ENCODE measurements around the gene PROS1. TPM values are rescaled to one million over a fixed set of nuclear protein-coding genes. Genes with fewer than 3 reads are reported as not detected.

The PROS1 gene
- total and polyA plus RNA-seq, 2 donors (not counting 3 experiments of a cell fraction or from before 2014, with no cell fraction given): 2.6 to 5.2 TPM

DNA sequence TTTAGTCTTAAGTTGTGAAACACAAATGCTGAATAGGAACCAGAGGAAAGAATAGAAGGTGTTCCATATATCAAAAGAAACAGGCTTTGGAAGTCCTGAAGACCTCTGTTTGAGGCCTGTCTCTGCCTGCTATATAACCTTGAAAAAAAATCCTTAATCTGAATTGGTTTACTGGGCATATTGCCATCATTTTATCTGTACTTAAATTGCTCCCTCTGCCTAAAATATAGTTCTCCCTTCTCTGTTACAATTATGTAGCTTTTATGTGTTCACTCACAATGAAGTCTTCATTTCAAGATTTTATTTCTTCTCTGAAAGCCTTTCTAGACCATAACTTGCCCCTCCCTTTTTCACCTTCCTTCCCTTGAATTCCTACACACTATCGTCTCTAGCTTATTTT, 27.5 kb upstream of the PROS1 start:
- no TSS peak for BruUV-seq (replicated peaks)
- H3K9me1 ChIP-seq (replicated peaks; ENCODE audit: control insufficient read depth, extremely low read depth, insufficient read depth, low read length): no peaks in the 10 kb centered on the region
- H3K9me3 ChIP-seq (replicated peaks; ENCODE audit: control insufficient read depth, insufficient read depth, low read length): no peaks in the 10 kb centered on the region
- H2AFZ ChIP-seq (ENCODE audit: low read depth, low read length): no peak overlapping the region
- intact Hi-C loops (cut with micrococcal nuclease): loop anchor here (10.0 kb wide), 2 partner anchors 56 to 254 kb away; no protein-coding TSS in a partner anchor
- DNase-seq (ENCODE audit: low read depth, low spot score) (no peak), FAIRE-seq (no peak)
- no peak overlapping the region for H3K9ac ChIP-seq (replicated peaks; ENCODE audit: extremely low read depth, insufficient read depth, low read length)
- ChIA-PET CTCF (interaction anchor here (1.2 to 3.3 kb wide), 3 partner anchors 10 to 68 kb away, joined by 3 to 29 read pairs (median 4); no protein-coding TSS in a partner anchor), POLR2A (no interaction called here)
- H3K27ac ChIP-seq (ENCODE audit: insufficient read depth, low read depth, low read length): no peak overlapping the region
- H3K4me3 ChIP-seq (replicated peaks in 1 of 3; ENCODE audit: insufficient read depth in 1 of 3, low read depth in 1 of 3, low read length in 3 of 3): no peak overlapping the region
- H3K27me3 ChIP-seq (ENCODE audit: control insufficient read depth in 2 of 2, insufficient read depth in 2 of 2, low read length in 2 of 2): no peaks in the 10 kb centered on the region
- TF ChIP-seq POLR2A (IDR thresholded peaks at IDR 0.05; ENCODE audit: low read depth, low read length) (no peak), EZH2 (IDR thresholded peaks at IDR 0.05; ENCODE audit: borderline replicate concordance, low read depth, low read length, severe bottlenecking) (no peak), JUN (IDR thresholded peaks at IDR 0.05; ENCODE audit: borderline replicate concordance, insufficient read depth, insufficient read length, low read depth) (no peak), GATA2 (IDR thresholded peaks at IDR 0.05; ENCODE audit: insufficient read depth, insufficient read length, low read depth, low read length) (no peak), FOS (IDR thresholded peaks at IDR 0.05; ENCODE audit: borderline replicate concordance, insufficient read depth, low read length) (no peak), POLR2AphosphoS5 (IDR thresholded peaks at IDR 0.05; ENCODE audit: insufficient read depth, low read depth, low read length) (no peak), MYC (IDR thresholded peaks at IDR 0.05; ENCODE audit: low read depth, low read length) (no peak)
- TF ChIP-seq, protein P1, sequence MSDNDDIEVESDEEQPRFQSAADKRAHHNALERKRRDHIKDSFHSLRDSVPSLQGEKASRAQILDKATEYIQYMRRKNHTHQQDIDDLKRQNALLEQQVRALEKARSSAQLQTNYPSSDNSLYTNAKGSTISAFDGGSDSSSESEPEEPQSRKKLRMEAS (IDR thresholded peaks at IDR 0.05; ENCODE audit: insufficient read depth, insufficient read length): no peak
- TF ChIP-seq, protein P2, sequence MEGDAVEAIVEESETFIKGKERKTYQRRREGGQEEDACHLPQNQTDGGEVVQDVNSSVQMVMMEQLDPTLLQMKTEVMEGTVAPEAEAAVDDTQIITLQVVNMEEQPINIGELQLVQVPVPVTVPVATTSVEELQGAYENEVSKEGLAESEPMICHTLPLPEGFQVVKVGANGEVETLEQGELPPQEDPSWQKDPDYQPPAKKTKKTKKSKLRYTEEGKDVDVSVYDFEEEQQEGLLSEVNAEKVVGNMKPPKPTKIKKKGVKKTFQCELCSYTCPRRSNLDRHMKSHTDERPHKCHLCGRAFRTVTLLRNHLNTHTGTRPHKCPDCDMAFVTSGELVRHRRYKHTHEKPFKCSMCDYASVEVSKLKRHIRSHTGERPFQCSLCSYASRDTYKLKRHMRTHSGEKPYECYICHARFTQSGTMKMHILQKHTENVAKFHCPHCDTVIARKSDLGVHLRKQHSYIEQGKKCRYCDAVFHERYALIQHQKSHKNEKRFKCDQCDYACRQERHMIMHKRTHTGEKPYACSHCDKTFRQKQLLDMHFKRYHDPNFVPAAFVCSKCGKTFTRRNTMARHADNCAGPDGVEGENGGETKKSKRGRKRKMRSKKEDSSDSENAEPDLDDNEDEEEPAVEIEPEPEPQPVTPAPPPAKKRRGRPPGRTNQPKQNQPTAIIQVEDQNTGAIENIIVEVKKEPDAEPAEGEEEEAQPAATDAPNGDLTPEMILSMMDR (IDR thresholded peaks at IDR 0.05; ENCODE audit: extremely low read depth in 1 of 2, insufficient read depth in 1 of 2, low read depth in 1 of 2, low read length in 2 of 2): no peak
- H3K4me2 ChIP-seq (ENCODE audit: insufficient read depth, low read length): no peak overlapping the region
- no peaks in the 10 kb centered on the region for H3K36me3 ChIP-seq (ENCODE audit: control insufficient read depth in 2 of 2, extremely low read depth in 1 of 2, insufficient read depth in 2 of 2, low read length in 2 of 2)
- dilution Hi-C loops (cut with MboI; ENCODE audit: extremely low pct_ligation_motif_present, low sequenced_read_pairs): no loop called here
- peaks cover 3% of the 10 kb centered on the region for H3K4me1 ChIP-seq (ENCODE audit: control insufficient read depth, extremely low read depth, insufficient read depth, low read length)
- H3K79me2 ChIP-seq (ENCODE audit: control insufficient read depth, insufficient read depth, low read length): no peaks in the 10 kb centered on the region
- no peaks in the 10 kb centered on the region for H4K20me1 ChIP-seq (replicated peaks; ENCODE audit: control insufficient read depth, extremely low read depth, insufficient read depth, low read length)
